Right atrium auricular region (tissue), 2 donors: ENCODE data around the gene RUNX2. TPM values are rescaled to one million over a fixed set of nuclear protein-coding genes. Genes with fewer than 3 reads are reported as not detected.

ENCODE experiments used
- DNase-seq: peaks from one replicate; pipeline ENCODE4 v3.0.0-alpha.2; 2019; ENCODE audit warnings: low spot score
- H3K27ac ChIP-seq, 2 donors: fragments of 200-600 bp; sonication (generic); 1 replicate in 1 of 2; 2 replicates in 1 of 2; pipeline ENCODE4 v1.5.1; 2016 to 2019
- H3K27me3 ChIP-seq, 2 donors: fragments of 200-600 bp; sonication (generic); one replicate each; pipeline versions ENCODE4 v1.5.1 to v1.6.0; 2017 to 2019
- H3K36me3 ChIP-seq: fragments of 200-600 bp; sonication (generic); one replicate; pipeline ENCODE4 v1.5.1; 2016
- H3K4me1 ChIP-seq, 2 donors: fragments of 200-600 bp; sonication (generic); one replicate each; pipeline versions ENCODE4 v1.5.1 to v1.6.0; 2017 to 2019
- H3K4me3 ChIP-seq, 2 donors: fragments of 200-600 bp; sonication (generic); 1 replicate in 1 of 2; 2 replicates in 1 of 2; pipeline ENCODE4 v1.5.1; 2017 to 2019; ENCODE audit warnings: mild to moderate bottlenecking in 1 of 2, moderate library complexity in 1 of 2
- H3K9me3 ChIP-seq, 2 donors: fragments of 200-600 bp; sonication (generic); one replicate each; pipeline ENCODE4 v1.5.1; 2019
- CTCF ChIP-seq, 2 donors: fragments of 200-600 bp; sonication (generic); IDR thresholded peaks; one replicate each; pipeline ENCODE4 v1.5.1; 2019; ENCODE audit warnings: antibody characterized with exemption in 2 of 2
- total RNA-seq, 2 donors: library from RNA; depleted of rRNA; stranded (reverse); fragments of >200 nt; gene quantifications; one replicate each; pipeline ENCODE4 v1.1.0, GENCODE V29; 2016

The RUNX2 gene
- total RNA-seq, 2 donors from 2014 or later: 0.55 to 0.85 TPM

DNA sequence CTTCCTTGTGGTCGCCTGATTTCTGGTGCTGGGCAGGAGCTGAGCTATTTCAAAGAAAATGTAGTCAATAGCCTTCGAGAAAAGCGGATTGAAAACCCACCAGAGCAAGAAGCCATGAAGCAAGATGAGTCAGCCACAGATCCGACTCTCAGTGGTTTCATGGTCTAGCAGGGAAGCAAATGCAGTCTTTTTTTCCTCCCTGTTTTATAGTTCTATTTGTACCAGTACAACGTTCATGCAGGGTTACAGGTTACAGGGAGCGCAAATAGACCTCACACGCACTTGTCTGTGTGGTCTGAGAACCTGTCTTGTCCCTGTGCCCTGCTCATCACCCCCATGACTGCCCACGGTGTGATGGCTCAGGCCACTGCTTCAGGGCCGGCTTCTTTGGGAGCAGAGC lies 359.4 kb downstream of the RUNX2 start:
- H3K4me1 ChIP-seq: no peaks in the 10 kb centered on the region
- H3K9me3 ChIP-seq: no peaks in the 10 kb centered on the region
- H3K27me3 ChIP-seq: no peaks in the 10 kb centered on the region
- H3K4me3 ChIP-seq: no peak overlapping the region
- no peak overlapping the region for H3K27ac ChIP-seq
- no peaks in the 10 kb centered on the region for H3K36me3 ChIP-seq
- DNase-seq: no peak
- TF ChIP-seq CTCF (IDR thresholded peaks at IDR 0.05): no peak

DNA sequence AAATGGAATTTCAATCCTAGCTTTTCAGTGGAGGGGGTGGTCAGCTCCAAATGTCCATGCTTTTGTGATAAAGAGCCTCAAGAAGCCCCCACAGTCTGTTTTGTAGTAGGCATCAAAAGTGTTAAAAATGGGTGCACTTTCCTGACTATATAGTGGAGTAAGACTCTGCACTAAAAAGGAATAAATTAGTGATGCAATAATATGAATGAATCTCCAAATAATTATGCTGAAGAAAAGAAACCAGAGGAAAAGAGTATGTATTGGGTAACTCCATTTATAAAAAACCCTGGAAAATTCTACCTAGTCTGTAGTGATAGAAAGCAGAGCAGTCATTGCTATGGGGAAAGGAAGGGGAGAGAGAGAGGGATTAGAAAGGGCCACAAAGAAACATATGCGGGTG lies 360.1 kb downstream of the RUNX2 start:
- Histone ChIP-seq H3K4me3 (no peak overlapping the region), H3K36me3 (no peaks in the 10 kb centered on the region), H3K27ac (no peak overlapping the region), H3K4me1 (no peaks in the 10 kb centered on the region), H3K27me3 (no peaks in the 10 kb centered on the region), H3K9me3 (no peaks in the 10 kb centered on the region)
- no peak for DNase-seq
- no peak for TF ChIP-seq CTCF (IDR thresholded peaks at IDR 0.05)

DNA sequence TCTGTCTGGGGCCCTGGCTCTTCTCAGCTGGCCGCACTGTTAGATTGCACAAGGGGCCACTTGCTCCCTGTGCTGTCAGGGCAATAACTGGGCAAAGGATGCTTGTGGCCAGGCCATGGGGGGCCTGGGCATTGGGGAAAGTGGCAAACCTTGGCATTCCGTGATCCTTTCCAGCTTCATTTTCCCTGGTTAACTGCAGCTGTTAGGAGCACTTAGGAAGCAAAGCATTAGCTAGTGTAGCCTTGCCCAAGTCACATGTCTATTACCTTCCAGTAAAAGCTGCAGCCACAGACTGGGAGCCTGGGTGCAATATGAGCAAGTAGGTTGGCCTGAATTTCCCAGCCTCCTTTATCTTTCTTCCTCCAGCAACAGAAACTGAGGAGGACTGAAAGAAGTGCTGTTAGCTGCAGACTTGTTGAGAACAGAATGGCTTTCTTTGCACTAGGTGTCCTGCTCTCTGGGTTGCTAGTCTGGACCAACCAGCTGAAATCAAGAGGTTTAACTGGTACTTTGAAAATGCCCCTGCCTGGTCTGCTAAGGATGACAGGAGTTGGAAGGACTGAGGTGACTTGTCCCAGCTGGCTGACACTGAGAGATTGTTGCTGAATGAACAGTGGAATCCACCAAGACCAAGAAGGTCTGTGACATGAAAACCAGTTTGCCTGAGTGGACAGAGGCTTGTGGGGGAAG lies 361.9 kb downstream of the RUNX2 start:
- no peak overlapping the region for H3K4me3 ChIP-seq
- DNase-seq: no peak
- no peak for TF ChIP-seq CTCF (IDR thresholded peaks at IDR 0.05)
- no peaks in the 10 kb centered on the region for H3K9me3 ChIP-seq
- no peaks in the 10 kb centered on the region for H3K4me1 ChIP-seq
- no peaks in the 10 kb centered on the region for H3K27me3 ChIP-seq
- H3K36me3 ChIP-seq: no peaks in the 10 kb centered on the region
- no peak overlapping the region for H3K27ac ChIP-seq

- no peaks in the 10 kb centered on the region for H3K9me3 ChIP-seq
- no peak for DNase-seq
- H3K4me1 ChIP-seq: no peaks in the 10 kb centered on the region
- no peak overlapping the region for H3K27ac ChIP-seq
- H3K27me3 ChIP-seq: no peaks in the 10 kb centered on the region
- no peak overlapping the region for H3K4me3 ChIP-seq
- no peak for TF ChIP-seq CTCF (IDR thresholded peaks at IDR 0.05)
- no peaks in the 10 kb centered on the region for H3K36me3 ChIP-seq
Measured at GRCh38 chr6:45690846-45691245, 362.7 kb downstream of the RUNX2 start.

- no peak for TF ChIP-seq CTCF (IDR thresholded peaks at IDR 0.05)
- H3K36me3 ChIP-seq: no peaks in the 10 kb centered on the region
- no peak overlapping the region for H3K27ac ChIP-seq
- H3K4me3 ChIP-seq: no peak overlapping the region
- no peaks in the 10 kb centered on the region for H3K9me3 ChIP-seq
- no peaks in the 10 kb centered on the region for H3K4me1 ChIP-seq
- no peak for DNase-seq
- no peaks in the 10 kb centered on the region for H3K27me3 ChIP-seq
Measured at GRCh38 chr6:45691426-45691825, 363.3 kb downstream of the RUNX2 start.

DNA sequence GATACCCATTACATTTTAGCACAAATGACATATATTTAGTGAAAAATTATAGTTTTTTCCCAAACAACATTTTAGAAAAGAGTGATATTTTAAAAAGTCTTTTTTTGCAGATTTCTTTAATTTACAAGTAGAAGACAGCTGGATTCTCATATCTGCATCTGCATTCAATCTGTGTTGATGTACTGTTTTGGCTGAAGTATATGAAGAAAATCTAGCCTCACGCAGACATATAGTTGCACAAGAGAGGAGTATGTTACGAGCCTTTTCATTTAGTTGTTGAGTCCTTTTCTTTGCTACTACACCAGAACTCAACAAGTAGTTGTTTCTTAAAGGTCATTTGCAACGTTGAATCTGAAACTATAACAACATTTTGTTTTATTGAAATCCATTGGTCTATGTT lies 363.9 kb downstream of the RUNX2 start:
- Histone ChIP-seq H3K9me3 (no peaks in the 10 kb centered on the region), H3K4me1 (no peaks in the 10 kb centered on the region), H3K27ac (no peak overlapping the region), H3K27me3 (no peaks in the 10 kb centered on the region), H3K36me3 (no peaks in the 10 kb centered on the region), H3K4me3 (no peak overlapping the region)
- DNase-seq: no peak
- no peak for TF ChIP-seq CTCF (IDR thresholded peaks at IDR 0.05)
